Measurements from ENCODE around the gene LUZP2.

The LUZP2 gene

GRCh38 chr11:24833573-24833972 lies 336.7 kb downstream of the LUZP2 start:
- no peak for DNase-seq (ENCODE audit: low spot score)
- no peak for TF ChIP-seq CTCF (conservative IDR thresholded peaks at IDR 0.05; ENCODE audit: low read depth)
- POLR2A ChIA-PET (ENCODE audit: low non-redundant PET) = no interaction called here
- CTCF ChIA-PET = interaction anchor here (0.7 kb wide), 1 partner anchor 267 kb away, joined by 4 read pairs; no protein-coding TSS in a partner anchor
- H3K27ac ChIP-seq = no peak overlapping the region

GRCh38 chr11:24837112-24837511 lies 340.3 kb downstream of the LUZP2 start:
- TF ChIP-seq CTCF (conservative IDR thresholded peaks at IDR 0.05; ENCODE audit: low read depth) = no peak
- no peak for DNase-seq (ENCODE audit: low spot score)
- H3K27ac ChIP-seq = no peak overlapping the region
- ChIA-PET POLR2A (ENCODE audit: low non-redundant PET) (no interaction called here), CTCF (interaction anchor here (0.9 kb wide), 1 partner anchor 1914 kb away, joined by 3 read pairs; no protein-coding TSS in a partner anchor)

- ChIA-PET POLR2A (ENCODE audit: low non-redundant PET) (no interaction called here), CTCF (interaction anchor here (0.6 to 0.7 kb wide), 2 partner anchors 30 to 1729 kb away, joined by 4 to 6 read pairs; no protein-coding TSS in a partner anchor)
- DNase-seq (ENCODE audit: low spot score) = no peak
- H3K27ac ChIP-seq = no peak overlapping the region
- no peak for TF ChIP-seq CTCF (conservative IDR thresholded peaks at IDR 0.05; ENCODE audit: low read depth)
Observed at GRCh38 chr11:24842308-24842707, 345.5 kb downstream of the LUZP2 start.

- ChIA-PET POLR2A (ENCODE audit: low non-redundant PET) (no interaction called here), CTCF (no interaction called here)
- no peak for DNase-seq (ENCODE audit: low spot score)
- no peak for TF ChIP-seq CTCF (conservative IDR thresholded peaks at IDR 0.05; ENCODE audit: low read depth)
- no peak overlapping the region for H3K27ac ChIP-seq
Observed at GRCh38 chr11:24844406-24844805, 347.6 kb downstream of the LUZP2 start.

GRCh38 chr11:24848857-24849256 lies 352.0 kb downstream of the LUZP2 start:
- ChIA-PET CTCF (no interaction called here), POLR2A (ENCODE audit: low non-redundant PET) (no interaction called here)
- no peak for TF ChIP-seq CTCF (conservative IDR thresholded peaks at IDR 0.05; ENCODE audit: low read depth)
- no peak overlapping the region for H3K27ac ChIP-seq
- no peak for DNase-seq (ENCODE audit: low spot score)

- no peak for DNase-seq (ENCODE audit: low spot score)
- ChIA-PET CTCF (no interaction called here), POLR2A (ENCODE audit: low non-redundant PET) (no interaction called here)
- no peak overlapping the region for H3K27ac ChIP-seq
- no peak for TF ChIP-seq CTCF (conservative IDR thresholded peaks at IDR 0.05; ENCODE audit: low read depth)
Observed at GRCh38 chr11:24855951-24856350, 359.1 kb downstream of the LUZP2 start.

Data from RWPE1 (cell line).